Measurements from ENCODE around the gene SLC36A4.
"Not testable (repeated sequence)": the region's sequence is repeated elsewhere in the genome, so short reads cannot be mapped to it uniquely, and the experiment has no call there.

Gene SLC36A4

DNA sequence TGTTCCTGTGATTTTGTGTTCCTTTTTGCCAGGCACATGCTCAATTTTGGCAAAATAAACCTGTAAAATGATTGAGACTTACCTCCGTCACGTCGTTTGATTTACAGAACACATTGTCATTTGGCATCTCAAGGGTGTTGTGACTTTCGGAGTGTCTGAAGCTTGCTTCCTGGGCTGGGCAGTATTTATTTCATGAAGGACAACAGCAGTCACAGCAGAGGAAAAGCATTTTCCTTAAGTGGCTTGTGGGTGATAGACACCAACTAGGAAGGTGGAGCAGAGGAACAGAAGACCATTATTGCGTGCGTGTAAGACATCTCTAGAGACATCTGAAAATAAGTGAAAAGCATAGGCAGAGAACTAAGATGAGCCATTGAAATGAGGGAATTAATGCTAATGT is 80.2 kb downstream of the SLC36A4 start:
- ATAC-seq = no peak

GRCh38 chr11:93116641-93117441 is 81.0 kb downstream of the SLC36A4 start:
- no peak for ATAC-seq

DNA sequence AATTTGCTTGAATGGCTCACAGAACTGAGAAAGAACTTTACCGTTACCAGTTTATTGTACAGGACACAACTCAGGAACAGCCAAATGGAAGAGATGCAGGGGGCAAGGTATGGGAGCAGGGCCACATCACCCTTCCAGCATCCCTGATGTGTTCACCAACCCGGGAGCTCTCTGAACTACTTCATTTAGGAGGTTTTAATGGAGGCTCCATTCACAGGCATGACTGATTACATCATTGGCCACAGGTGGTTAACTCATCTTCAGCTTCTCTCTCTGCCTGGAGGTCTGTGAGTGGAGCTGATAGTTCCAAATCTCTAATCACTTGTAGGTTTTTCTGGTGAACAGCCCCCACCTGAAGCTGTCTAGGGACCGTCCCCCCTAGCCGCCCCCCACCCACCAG is 83.5 kb downstream of the SLC36A4 start:
- ATAC-seq = no peak

DNA sequence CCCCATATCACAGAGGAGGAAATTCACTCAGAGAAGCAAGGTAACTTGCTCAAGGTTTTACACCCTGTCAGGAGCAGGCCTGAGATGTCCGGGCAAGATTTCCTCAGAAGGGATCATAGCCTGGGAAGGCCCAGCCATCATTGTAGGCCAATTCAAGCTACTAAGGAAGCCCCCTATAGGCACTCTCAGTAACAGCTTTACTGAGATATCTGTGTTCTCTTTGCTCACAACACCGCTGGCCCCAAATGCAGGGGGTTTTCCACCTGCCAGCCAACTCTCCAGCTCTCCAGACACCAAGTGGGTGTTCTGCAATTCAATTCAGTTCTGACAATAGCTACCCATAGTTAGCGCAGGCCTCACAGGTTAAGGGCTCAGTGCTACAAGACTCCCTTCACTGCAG is 84.0 kb downstream of the SLC36A4 start:
- ATAC-seq = no peak

- not testable (repeated sequence) for ATAC-seq
These were observed 86.6 kb downstream of the SLC36A4 start for GRCh38 chr11:93111147-93111546.

DNA sequence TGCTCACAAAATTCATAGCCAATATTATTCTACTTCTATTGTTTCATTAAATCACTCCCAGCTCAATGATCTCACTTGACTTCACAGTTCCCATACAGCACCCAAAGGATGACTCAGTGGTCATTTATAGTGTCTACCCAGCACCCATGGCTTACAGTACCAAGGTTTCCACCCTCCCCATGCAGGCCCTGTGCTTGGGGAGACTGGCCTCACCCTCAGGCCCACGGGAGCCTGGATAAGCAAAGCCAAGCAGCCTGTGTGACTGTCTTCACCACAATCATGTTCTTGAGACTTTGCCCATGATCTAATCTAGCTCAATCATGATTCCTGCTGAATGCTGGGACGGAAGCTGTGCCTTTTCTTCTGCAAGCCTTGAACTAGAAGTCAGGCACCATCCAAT is 97.6 kb downstream of the SLC36A4 start:
- no peak for ATAC-seq

DNA sequence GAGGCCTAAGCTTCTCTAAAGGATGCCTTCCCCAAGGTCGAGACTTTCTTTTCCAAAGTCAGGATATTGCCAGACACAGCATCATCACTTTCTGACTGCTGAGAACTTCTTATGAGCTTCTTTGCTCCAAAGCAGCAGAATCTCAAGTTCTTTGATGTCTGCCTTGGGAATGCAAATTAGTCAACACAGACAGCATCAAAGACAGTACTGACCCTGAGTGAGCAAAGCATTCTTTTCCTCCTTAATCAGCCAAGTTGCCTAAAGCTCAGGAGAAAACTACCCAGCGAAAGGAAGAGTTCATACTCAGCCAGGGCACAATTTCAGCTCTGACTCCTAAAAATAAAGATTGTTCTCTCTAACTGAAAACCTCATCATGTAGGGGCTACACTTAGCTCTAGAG is 98.0 kb downstream of the SLC36A4 start:
- ATAC-seq = no peak
